Right renal pelvis (tissue), 4 donors: Measurements from ENCODE around the gene CSTPP1. TPM values are rescaled to one million over a fixed set of nuclear protein-coding genes. Genes with fewer than 3 reads are reported as not detected.
"Not testable (repeated sequence)": the region's sequence is repeated elsewhere in the genome, so short reads cannot be mapped to it uniquely, and the experiment has no call there.

ENCODE experiments used
- DNase-seq, 4 donors: peaks; one replicate each; pipeline ENCODE4 v3.0.0-alpha.2; 2013; ENCODE audit warnings: low read depth in 4 of 4, low spot score in 3 of 4, missing footprints in 1 of 4
- polyA plus RNA-seq, 4 donors: library from polyadenylated mRNA; unstranded; fragments of 120-200 nt; gene quantifications; one replicate each; pipeline ENCODE4 v1.2.1, GENCODE V29; 2013; ENCODE audit not compliant: insufficient read length in 4 of 4

The CSTPP1 gene
- polyA plus RNA-seq, 4 donors = 55.0 to 60.2 (median 57.4) TPM

DNA sequence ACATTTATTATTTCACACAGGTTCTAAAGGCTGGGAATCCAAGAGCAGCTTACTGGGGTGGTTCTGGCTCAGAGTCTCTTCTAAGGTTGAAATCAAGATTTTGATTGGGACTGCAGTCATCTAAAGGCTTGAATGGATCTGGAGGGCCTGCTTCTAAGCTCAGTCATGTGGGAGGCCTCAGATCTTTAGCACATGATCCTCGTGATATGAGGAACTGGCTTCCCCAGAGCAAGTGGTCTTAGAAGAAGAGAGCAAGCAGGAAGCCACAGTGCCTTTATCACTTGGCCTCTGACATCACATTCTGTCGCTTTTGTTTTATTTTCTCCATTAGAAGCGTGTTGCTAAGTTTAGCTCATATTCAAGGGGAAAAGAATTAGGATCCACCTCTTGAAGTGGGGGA lies 151.2 kb downstream of the CSTPP1 start:
- no peak for DNase-seq

DNA sequence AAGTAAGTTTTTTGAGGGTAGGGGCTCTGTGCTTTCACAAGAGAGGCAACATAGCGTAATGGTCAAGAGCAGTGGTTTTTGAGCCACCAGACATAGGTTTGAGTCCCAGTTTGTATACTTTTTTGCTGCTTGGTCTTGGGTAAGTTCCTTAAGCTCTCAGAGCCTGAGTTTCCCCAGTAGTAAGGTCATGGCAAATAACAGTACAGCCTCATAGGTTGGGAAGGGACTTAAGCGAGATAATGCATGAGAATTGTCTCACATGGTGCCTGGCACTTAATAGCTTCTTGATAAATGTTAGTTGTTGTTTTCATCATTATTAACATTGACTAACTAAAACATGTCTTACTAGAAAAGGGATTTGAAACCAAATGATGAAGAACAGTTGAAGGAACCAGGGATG lies 157.0 kb downstream of the CSTPP1 start:
- DNase-seq = no peak

DNA sequence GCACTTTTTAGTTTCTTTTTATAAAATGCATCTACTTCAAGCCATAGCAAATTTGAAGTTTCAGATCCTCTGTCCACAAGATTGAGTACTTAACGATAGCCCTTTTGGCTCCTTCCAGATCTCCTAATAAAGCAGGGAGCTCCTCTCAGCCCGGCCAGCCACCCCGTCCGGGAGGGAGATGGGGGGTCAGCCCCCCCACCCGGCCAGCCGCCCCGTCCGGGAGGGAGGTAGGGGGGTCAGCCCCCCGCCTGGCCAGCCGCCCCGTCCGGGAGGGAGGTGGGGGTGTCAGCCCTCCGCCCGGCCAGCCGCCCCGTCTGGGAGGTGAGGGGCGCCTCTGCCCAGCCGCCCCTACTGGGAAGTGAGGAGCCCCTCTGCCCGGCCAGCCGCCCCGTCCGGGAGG lies 160.3 kb downstream of the CSTPP1 start:
- not testable (repeated sequence) for DNase-seq

DNA sequence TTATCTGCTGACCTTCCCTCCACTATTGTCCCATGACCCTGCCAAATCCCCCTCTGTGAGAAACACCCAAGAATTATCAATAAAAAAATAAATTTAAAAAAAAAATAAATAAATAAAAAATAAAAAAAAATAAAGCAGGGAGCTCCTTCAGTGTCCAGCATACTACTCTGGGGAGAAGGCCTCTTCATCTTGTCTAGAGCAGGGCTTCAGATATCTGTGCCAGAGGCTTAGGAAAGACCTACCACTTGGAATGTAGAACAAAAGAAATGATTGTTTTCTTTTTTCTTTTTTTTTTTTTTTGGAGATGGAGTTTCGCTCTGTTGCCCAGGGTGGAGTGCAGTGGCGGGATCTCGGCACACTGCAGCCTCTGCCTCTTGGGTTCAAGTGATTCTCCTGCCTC lies 161.7 kb downstream of the CSTPP1 start:
- DNase-seq = not testable (repeated sequence)

DNA sequence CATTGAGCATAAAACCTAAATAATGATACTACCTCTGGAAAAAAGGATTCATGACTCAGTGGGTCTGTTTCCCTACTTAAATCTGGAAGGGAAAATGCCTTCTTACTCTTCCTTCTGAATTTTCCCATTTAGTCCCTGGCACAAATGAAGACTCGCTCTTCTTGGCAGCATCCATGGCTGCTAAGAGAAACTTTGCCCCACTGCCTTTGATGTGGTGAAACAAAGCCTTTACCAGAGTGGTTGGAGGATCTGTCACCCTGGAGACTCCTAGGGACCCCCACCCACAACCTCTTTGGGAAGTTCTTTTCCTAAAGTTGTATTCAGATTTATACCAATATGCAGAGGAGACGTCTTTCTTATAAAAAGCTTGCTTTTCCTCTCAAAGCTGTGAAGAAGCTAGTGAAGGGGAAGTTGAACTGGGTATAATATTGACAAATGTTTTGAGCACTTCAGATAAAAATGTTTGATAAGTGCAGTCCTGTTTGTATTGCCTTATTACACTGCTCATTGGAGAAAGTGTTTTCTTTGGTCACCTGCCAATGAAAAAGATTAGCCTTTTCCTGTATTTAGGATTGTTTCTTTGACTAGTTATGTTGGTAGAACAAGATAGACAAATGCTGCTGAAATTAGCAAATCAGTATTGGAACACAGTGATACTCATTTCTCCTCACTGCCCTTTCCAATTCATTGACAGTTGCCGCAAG lies 162.8 kb downstream of the CSTPP1 start:
- no peak for DNase-seq

DNA sequence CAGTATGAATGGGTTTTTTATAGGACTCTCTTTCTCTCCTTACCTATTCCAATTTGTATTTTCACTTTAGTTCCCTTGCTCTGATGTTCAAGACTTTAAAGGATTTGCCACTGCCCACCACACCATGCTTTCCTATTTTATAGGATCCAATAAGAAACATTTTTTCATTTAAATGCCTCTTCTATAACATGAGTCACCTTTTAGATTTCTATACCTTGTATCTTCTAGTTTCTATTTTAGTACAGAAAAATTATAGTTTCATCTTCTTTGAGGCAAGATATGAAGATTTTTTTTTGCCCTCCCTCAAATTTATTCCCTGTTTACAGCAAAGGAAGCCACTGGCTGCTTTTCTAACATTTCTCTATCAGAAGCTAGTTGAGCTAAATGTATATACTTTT lies 163.4 kb downstream of the CSTPP1 start:
- DNase-seq = no peak

DNA sequence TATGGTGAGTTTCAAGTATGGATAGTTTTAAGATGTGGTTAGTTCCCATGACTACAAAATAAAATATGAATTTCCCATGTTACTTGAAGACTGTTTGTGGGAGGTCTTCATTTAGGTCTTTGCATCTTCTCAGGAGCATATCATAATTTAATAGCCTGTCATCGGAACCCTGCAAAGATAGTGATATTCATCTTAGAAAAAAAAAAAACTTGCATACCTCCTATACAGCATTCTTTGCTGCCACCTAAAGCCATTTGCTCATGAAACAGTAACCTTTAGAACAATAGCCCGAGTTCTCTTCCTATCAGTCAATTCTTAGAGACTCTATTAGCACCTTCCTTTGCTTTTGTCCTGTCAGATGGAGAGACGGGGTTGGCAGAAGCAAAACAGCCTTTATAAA lies 164.8 kb downstream of the CSTPP1 start:
- DNase-seq = no peak

DNA sequence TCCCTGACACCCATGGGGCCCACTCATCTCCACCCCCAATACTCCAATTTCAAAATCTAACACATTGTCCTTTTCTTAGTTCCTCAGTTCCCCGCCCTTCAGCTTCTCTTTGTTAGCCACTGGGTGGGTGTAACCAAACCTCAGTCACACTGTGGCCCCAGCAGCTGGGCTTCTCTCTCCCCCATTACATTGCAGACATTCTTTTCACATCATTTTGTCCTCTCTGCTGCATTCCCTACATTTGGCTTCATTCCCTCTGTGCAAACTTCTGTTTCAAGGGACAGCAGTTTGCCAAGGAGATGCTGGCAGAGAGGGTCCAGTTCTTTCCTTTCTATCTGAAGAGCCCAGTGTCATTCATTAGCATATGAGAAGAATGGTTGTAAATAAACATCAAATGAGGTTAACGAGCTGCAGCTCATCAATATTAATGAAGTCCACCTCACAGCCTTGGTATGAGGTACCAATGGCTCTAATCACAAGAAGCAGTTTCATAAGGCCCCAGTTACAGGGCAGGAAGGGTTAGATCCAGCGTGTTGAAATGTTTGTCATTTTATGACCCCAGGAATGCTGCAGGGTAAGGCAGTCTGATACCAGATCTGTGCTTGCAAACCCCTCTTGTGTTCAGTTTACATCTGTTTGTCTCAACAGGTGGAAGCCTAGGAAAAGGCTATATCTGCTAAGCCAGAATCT lies 167.8 kb downstream of the CSTPP1 start:
- DNase-seq = no peak

DNA sequence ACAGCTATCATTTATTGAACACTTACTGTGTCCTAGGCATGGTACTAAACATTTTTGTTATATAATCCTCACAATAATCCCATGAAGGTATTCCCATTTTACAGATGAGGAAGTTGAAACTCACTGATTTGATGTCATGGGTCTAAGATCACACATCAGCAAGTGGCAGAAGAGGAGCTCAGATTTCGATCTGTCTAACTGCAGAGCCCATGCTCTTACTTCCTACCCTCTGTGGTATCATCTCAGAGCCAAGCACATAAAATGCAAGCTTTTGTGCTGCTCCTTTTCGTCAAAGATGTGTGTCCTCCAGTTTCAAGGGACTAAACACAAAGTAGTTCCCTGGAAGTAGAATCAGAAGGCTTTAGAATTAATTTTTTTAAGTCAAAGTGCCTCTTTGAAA lies 169.0 kb downstream of the CSTPP1 start:
- DNase-seq = no peak

DNA sequence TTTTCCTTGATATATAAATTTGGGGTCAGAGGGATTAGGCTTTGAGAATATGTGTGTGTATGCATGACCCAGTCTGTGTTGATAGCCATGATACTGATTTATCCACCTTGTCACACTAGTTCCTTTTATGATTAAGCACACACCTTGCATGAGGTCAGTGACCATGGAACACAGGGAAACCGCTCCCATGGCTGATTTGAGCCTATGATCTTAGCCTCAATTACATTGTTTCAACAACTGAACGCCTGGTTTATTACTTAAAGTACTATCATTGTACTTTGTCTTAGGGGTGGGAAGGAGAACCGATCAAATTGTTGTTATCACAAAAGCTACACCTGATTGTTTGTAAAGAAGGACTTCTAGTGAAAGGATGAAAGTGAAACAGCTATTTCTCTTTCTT lies 169.4 kb downstream of the CSTPP1 start:
- no peak for DNase-seq

DNA sequence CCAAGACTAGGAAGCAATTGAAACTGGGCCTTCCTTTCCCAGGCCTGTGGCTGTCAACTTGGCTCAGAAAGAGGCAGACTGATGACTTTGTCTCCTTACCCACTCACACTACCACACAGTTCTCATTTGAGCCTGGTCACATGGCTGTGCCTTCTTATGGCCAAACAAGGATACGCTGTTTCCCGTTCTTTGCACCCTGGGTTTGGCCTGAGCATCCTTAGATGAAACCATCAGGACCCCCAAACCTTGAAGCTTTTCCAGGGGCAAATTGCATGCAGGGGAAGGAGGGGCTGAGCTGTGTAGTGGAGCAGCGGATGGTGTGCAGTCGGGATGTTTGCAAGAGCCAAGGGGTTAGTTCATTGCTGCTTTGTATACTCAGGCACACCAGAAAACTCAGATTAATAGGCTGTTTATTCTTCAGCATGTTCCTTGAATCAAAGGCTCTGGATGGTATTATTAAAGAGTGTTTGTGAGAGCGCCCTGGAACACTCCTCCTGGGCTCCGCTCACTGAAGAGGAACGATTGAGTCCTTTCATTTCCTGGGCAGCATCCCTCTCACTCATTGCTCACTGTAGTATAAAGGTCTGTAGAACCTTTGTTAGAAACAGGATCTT lies 170.3 kb downstream of the CSTPP1 start:
- no peak for DNase-seq

DNA sequence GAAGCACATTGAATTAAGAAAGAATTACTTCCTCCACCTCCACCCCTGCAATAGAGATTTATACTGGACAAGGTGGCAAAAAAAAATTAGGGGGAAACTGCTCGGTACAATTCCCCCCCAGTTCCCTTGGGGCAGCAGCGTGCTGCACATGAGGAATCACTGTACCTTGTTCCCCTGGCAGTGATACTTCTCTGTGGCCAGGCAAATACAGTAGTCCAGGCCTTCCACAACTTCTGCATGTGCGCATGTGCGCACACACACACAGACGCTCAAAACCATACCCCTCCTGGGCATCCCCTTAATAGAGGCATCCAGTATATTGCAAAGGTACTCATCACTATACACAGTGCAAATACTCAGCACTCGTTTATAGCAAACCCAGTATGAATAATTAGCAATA lies 171.2 kb downstream of the CSTPP1 start:
- no peak for DNase-seq

DNA sequence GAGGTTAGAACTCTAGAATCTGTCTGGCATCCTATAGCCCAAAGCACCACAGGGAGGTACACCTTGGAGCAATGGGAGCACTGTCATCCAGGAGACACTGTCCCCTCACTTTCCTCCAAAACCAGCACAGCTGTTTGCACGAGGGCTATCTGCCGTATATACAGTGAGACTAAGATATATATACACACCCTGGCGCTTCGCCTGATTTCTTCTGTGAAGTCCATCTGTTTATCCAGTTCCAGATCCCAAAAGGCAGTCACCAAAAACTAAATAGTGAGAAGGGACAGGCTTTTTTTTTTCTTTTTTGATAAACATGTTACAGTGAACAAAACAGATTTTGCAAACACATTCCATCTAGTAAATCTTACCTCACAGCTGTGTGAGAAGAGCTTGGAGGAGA lies 171.7 kb downstream of the CSTPP1 start:
- DNase-seq = no peak

DNA sequence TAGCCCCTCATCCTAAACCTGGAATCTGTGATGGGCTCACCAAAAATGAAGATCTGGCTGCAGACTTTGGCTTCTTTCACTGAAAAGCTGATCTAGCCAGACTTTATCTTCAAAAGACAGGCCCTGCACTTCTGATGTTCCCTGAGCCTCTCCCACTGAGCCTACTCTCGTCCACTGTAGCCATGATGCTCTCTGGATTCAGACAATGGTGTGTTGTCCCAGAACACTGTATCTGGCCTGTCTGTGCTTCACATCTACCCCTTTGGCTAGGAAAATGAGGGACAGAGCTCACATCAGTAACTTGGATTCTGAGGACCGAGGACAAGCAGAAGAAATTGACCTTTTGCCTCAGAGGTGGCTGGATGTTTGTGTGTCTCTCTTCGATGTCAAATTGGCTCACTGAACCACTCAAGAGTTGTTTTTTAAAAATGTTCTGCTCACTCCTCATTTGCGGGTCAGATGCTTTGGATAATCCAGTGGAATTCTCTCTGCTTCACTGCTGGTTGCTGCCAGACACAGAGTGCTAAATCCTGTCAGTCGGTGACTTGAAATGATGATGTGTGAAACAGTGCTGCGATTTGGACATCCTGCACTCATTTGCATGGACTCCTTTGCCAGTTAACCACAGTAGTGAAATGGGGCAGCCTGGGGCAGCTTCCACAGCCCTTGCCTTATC lies 172.6 kb downstream of the CSTPP1 start:
- no peak for DNase-seq

DNA sequence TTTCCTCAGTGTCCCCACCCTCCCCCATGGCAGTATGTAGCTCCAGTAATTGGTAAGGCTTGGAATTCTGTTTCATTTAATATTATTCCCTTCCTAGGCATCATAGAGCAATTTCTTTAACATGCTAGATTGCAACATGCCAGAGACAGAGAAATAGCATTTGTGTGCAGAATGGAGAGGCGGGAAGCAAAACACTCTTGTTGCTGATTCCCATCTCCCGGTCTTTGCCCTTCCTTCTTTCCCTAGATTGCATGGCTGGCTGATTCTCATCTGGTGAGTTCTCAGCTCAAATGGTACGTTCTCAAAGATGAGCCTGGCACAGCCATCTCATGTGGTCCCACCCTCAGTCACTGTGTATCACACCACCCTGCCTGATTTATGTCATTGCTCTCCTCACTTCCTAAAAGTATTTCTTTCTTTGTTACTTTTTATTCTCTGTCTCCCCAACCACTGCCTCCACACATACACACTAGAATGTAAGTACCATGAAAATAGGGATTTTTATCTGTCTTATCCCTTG lies 173.2 kb downstream of the CSTPP1 start:
- no peak for DNase-seq

DNA sequence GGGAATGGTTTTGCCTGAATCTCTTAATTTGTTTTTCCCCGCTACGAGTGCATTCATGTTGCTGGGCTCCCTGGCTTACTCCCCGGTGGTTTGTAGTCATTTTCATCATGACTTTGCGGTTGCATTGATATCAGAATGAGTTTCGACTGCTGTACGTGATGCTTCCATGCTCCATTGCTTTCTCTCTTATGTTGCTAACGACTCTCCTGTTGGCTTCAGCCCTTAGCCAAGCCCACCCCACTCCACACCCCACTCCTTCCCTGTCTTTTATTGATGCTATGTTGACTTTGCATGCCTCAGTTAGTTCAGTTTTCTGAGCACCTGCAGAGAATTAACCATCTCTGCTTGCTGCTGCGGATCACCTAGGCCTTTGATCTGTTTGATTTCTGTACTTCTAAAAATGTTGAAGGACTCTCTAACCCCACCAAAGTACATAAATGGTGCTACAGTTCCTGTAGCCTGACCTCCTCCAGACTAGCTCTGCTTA lies 174.8 kb downstream of the CSTPP1 start:
- no peak for DNase-seq

DNA sequence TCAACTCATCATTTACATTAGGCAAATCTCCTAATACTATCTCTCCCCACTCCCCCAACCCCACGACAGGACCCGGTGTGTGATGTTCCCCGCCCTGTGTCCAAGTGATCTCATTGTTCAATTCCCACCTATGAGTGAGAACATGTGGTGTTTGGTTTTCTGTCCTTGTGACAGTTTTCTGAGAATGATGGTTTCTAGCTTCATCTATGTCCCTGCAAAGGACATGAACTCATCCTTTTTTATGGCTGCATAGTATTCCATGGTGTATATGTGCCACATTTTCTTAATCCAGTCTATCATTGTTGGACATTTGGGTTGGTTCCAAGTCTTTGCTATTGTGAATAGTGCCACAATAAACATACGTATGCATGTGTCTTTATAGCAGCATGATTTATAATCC lies 176.4 kb downstream of the CSTPP1 start:
- DNase-seq = not testable (repeated sequence)

DNA sequence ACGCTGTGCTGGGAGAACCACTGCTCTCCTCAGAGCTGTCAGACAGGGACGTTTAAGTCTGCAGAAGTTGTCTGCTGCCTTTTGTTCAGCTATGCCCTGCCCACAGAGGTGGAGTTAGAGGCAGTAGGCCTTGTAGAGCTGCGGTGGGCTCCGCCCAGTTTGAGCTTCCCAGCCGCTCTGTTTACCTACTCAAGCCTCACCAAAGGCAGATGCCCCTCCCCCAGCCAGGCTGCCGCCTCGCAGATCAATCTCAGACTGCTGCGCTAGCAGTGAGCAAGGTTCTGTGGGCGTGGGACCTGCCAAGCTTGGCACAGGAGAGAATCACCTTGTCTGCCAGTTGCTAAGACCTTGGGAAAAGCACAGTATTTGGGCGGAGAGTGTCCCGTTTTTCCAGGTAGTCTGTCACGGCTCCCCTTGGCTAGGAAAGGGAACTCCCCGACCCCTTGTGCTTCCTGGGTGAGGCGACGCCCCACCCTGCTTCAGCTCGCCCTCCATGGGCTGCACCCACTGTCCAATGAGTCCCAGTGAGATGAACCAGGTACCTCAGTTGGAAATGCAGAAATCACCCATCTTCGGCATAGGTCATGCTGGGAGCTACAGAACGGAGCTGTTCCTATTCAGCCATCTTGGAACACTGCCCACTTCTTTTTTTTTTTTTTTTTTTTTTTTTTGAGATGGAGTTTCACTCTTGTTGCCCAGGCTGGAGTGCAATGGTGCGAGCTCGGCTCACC lies 182.6 kb downstream of the CSTPP1 start:
- not testable (repeated sequence) for DNase-seq

DNA sequence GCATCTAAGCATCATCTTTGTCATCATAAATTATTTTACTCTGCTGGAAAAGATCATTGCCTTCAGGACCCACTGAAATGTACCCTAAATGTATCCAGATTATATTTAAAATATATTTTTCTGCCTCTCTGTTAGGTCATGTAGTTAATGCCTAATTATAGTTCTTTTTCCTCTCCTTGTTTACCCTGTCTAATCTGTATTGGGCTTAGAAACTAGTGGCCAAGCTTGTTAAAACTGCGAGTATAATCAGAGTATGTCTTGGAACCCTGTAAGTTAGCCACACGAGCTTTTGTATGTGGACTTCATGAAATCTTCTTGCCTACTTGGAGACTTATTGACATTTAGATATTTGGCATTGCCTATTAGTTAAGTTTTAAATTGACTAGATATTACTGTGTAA lies 184.5 kb downstream of the CSTPP1 start:
- no peak for DNase-seq

DNA sequence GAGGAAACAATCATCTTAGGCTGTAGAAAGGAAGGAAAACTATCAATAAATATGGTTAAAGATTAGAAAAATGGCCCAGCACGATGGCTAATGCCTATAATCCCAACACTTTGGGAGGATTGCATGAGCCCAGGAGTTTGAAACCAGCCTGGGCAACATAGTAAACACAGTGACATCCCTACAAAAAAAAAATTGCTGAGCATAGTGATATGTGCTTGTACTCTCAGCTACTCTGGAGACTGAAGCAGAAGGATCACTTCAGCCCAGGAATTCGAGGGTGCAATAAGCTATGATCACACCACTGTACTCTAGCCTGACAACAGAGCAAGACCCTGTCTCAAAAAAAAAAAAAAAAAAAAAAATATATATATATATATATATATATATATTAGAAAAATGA lies 185.2 kb downstream of the CSTPP1 start:
- DNase-seq = no peak
